Cardiac ventricle fibroblast (primary cell): ENCODE measurements around the gene ARRDC4. TPM values are rescaled to one million over a fixed set of nuclear protein-coding genes. Genes with fewer than 3 reads are reported as not detected.

Source experiments
- total RNA-seq: library from RNA; depleted of rRNA; stranded (reverse); fragments of >200 nt; gene quantifications from 2 replicates; pipeline ENCODE4 v1.2.3, GENCODE V29; 2015

ARRDC4 gene, protein sequence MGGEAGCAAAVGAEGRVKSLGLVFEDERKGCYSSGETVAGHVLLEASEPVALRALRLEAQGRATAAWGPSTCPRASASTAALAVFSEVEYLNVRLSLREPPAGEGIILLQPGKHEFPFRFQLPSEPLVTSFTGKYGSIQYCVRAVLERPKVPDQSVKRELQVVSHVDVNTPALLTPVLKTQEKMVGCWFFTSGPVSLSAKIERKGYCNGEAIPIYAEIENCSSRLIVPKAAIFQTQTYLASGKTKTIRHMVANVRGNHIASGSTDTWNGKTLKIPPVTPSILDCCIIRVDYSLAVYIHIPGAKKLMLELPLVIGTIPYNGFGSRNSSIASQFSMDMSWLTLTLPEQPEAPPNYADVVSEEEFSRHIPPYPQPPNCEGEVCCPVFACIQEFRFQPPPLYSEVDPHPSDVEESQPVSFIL
- 7.0 and 9.8 TPM in 2 replicates for total RNA-seq

DNA sequence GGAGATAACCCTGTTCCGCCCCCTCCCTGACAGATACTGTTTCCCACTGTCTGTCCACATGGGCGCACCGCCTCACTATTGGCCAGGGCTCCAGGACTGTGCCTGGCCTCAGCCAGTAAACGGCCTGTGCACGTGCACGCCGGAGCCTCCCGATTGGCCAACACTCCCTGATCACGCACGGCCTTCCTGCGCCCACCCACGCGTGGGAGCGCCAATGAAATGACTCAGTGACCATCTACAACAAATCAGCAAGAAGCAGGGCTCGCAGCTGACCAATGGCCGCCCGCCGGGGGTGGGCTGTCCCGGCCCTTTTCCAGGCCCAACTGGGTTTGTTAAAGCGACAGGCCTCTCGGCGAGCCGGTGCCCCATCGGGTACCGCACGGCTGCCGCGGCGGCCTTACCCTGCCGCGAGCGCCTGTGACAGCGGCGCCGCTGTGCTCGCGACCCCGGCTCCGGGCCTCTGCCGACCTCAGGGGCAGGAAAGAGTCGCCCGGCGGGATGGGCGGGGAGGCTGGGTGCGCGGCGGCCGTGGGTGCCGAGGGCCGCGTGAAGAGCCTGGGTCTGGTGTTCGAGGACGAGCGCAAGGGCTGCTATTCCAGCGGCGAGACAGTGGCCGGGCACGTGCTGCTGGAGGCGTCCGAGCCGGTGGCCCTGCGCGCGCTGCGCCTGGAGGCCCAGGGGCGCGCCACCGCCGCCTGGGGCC, at the start of gene ARRDC4:
Gene ARRDC4, plus strand, starts transcription at position 340 of the 703 bp plus-strand sequence. Its CDS starts 159 bp downstream, at position 499.

